Colonic mucosa (tissue), 4 donors: ENCODE results near the gene FMOD. TPM values are rescaled to one million over a fixed set of nuclear protein-coding genes. Genes with fewer than 3 reads are reported as not detected.

ENCODE experiments used
- DNase-seq: peaks from one replicate; pipeline ENCODE4 v3.0.0-alpha.2; 2020
- H3K27ac ChIP-seq: fragments of 200-600 bp; one replicate; pipeline ENCODE4 v1.8.0; 2021
- H3K27me3 ChIP-seq: fragments of 200-600 bp; one replicate; pipeline ENCODE4 v1.8.0; 2021
- H3K36me3 ChIP-seq: fragments of 200-600 bp; one replicate; pipeline ENCODE4 v1.8.0; 2021
- H3K4me1 ChIP-seq: fragments of 200-600 bp; one replicate; pipeline ENCODE4 v1.8.0; 2021; ENCODE audit warnings: mild to moderate bottlenecking
- H3K4me3 ChIP-seq: fragments of 200-600 bp; one replicate; pipeline ENCODE4 v1.8.0; 2021
- H3K9ac ChIP-seq, 2 donors: one replicate each; pipeline ENCODE4 v1.7.0; 2013; ENCODE audit warnings: control low read depth in 2 of 2, low read depth in 2 of 2, low read length in 2 of 2
- H3K9me3 ChIP-seq: fragments of 200-600 bp; one replicate; pipeline ENCODE4 v1.8.0; 2021
- CTCF ChIP-seq: fragments of 200-600 bp; IDR thresholded peaks from one replicate; pipeline ENCODE4 v1.8.0; 2022; ENCODE audit warnings: antibody characterized with exemption, mild to moderate bottlenecking
- intact Hi-C: fragments of 100-400 bp; cut with DNase I; formaldehyde crosslinking; loops from one replicate; pipeline ENCODE4 v1.14.1; 2022
- total RNA-seq, 2 donors: library from RNA; stranded (reverse); fragmentation: NEBNext Ultra II Directional in 1 of 2; extraction: Animal tissue kit (Norgen Biotek cat#: 25700) in 1 of 2; gene quantifications; one replicate each; pipeline ENCODE4 v1.2.1, GENCODE V29; 2021
- donor health status: healthy.
- donor health status: DM: no; HTN: no; CAD: no.
- donor health status: DM: no; HTN: no; CAD: no.

FMOD gene
- total RNA-seq, 2 donors from 2014 or later: 38.6 to 49.3 TPM

GRCh38 chr1:203373991-203374390, 23.1 kb upstream of the FMOD start:
- Histone ChIP-seq H3K4me3 (no peak overlapping the region), H3K9ac (no peak overlapping the region), H3K4me1 (no peaks in the 10 kb centered on the region), H3K27me3 (no peaks in the 10 kb centered on the region), H3K27ac (no peak overlapping the region), H3K9me3 (no peaks in the 10 kb centered on the region), H3K36me3 (no peaks in the 10 kb centered on the region)
- DNase-seq: no peak
- intact Hi-C loops: no loop called here
- no peak for TF ChIP-seq CTCF

GRCh38 chr1:203373002-203373401, 22.1 kb upstream of the FMOD start:
- Histone ChIP-seq H3K27ac (no peak overlapping the region), H3K36me3 (no peaks in the 10 kb centered on the region), H3K9ac (no peak overlapping the region), H3K4me1 (no peaks in the 10 kb centered on the region), H3K4me3 (no peak overlapping the region), H3K27me3 (no peaks in the 10 kb centered on the region), H3K9me3 (no peaks in the 10 kb centered on the region)
- DNase-seq: no peak
- TF ChIP-seq CTCF: no peak
- intact Hi-C loops: no loop called here

- TF ChIP-seq CTCF: no peak
- Histone ChIP-seq H3K36me3 (no peaks in the 10 kb centered on the region), H3K27me3 (no peaks in the 10 kb centered on the region), H3K4me1 (no peaks in the 10 kb centered on the region), H3K9me3 (no peaks in the 10 kb centered on the region), H3K4me3 (no peak overlapping the region), H3K9ac (no peak overlapping the region), H3K27ac (no peak overlapping the region)
- peak; percentile 13 for DNase-seq
- intact Hi-C loops: no loop called here
Observed at GRCh38 chr1:203371288-203371687, 20.4 kb upstream of the FMOD start.

- Histone ChIP-seq H3K9me3 (no peaks in the 10 kb centered on the region), H3K9ac (no peak overlapping the region), H3K27me3 (no peaks in the 10 kb centered on the region), H3K27ac (no peak overlapping the region), H3K4me3 (no peak overlapping the region), H3K36me3 (no peaks in the 10 kb centered on the region), H3K4me1 (peaks cover 4% of the 10 kb centered on the region)
- intact Hi-C loops: no loop called here
- DNase-seq: no peak
- TF ChIP-seq CTCF: no peak
Observed at GRCh38 chr1:203369666-203370065, 18.7 kb upstream of the FMOD start.

- Histone ChIP-seq H3K4me1 (peaks cover 4% of the 10 kb centered on the region), H3K9ac (no peak overlapping the region), H3K9me3 (no peaks in the 10 kb centered on the region), H3K36me3 (no peaks in the 10 kb centered on the region), H3K4me3 (no peak overlapping the region), H3K27ac (no peak overlapping the region), H3K27me3 (no peaks in the 10 kb centered on the region)
- intact Hi-C loops: no loop called here
- peak; percentile 52 for DNase-seq
- no peak for TF ChIP-seq CTCF
Observed at GRCh38 chr1:203368624-203369451, 17.9 kb upstream of the FMOD start.
